DMS114 treated with DMSO at 0.1 percent for 48 hours (cell line): ENCODE results near the gene RAP2B.
"Not testable (repeated sequence)": the region's sequence is repeated elsewhere in the genome, so short reads cannot be mapped to it uniquely, and the experiment has no call there.

Experiments
- DNase-seq: peaks from one replicate; lab custom pipeline; 2025; ENCODE audit not compliant: unreplicated experiment; lab: John Stamatoyannopoulos, UW

RAP2B gene

GRCh38 chr3:153192327-153192726 lies 30.3 kb downstream of the RAP2B start:
- DNase-seq: no peak

DNA sequence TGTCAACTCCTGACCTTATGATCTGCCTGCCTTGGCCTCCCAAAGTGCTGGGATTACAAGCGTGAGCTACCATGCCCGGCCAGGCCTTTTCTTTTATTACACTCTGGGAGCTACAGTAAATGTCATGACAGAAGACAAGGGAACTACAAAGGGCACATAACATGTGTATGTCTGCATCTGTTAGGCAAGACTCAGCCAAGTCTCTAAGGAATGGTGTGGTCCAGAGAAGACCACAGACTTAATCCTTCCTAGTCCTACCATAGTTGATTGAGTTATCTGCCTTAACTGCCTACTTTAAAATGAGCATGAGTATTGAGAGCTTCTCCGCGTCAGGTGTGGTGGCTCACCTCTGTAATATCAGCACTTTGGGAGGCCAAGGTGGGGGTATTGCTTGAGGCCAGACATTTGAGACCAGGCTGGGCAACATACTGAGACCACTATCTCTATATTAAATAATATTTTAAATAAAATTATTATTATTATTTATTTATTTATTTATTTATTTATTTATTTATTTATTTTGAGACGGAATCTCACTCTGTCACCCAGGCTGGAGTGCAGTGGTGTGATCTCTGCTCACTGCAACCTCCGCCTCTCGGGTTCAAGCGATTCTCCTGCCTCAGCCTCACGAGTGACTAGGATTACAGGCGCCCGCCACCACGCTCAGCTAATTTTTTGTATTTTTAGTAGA lies 31.9 kb downstream of the RAP2B start:
- not testable (repeated sequence) for DNase-seq

DNA sequence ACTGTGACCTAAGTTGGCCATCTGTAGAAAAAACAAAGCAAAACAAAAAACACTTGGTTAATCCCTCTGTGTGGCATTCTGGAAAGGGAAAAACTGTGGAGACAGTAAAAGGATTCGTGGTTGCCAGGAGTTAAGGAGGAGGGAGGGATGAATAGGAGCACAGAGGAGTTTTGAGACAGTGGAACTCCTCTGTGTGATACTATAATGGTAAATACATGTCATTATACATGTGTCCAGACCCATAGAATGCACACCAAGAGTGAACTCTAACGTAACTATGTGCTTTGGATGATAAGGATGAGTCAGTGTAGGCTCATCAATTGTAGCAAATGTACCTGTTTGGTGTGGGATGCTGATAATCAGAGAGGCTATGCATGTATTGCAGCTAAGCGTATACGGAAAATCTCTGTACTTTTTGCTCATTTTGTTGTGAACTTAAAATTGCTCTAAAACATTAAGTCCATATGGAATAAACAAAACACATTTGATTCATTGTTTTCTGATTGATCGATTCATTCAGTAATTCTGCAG lies 33.4 kb downstream of the RAP2B start:
- no peak for DNase-seq

DNA sequence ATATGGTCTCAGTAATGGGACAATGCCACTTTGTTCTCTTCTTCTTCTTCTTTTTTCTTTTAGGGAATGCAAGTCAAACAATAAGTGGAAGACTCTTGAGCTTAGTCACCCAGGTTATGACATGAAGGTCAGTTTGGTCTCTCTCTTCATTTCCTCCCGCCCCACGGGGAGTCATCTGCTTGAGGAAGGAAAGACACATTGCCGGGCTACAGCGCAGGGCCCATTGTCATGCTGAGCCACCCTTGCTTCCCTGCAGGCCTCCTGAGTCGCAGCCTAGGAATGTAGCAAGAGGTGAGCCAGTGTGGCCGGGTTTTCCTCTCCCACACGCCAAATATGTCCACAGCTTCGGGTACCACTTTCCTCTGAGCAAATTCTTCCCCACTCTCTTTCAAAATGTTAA lies 47.6 kb downstream of the RAP2B start:
- DNase-seq: no peak

DNA sequence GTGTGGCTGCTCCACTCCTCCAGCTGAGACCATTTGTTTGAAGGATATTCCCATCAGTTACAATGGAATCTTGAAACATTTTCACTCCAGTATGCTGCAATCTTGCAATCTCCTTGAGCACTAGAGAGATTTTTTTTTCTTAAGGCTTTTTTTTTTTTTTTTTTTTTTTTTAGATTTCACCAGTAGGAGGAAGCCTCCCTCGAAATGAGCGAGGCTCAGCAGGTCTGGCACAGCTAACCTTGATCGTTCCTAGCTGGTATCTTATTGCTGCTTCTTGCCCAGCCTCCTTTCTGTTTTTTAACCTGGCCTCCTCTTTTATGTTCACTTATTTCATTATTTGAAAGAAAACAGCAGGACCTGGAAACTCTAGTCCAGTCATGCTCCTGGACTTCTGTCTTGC lies 48.1 kb downstream of the RAP2B start:
- DNase-seq: no peak

DNA sequence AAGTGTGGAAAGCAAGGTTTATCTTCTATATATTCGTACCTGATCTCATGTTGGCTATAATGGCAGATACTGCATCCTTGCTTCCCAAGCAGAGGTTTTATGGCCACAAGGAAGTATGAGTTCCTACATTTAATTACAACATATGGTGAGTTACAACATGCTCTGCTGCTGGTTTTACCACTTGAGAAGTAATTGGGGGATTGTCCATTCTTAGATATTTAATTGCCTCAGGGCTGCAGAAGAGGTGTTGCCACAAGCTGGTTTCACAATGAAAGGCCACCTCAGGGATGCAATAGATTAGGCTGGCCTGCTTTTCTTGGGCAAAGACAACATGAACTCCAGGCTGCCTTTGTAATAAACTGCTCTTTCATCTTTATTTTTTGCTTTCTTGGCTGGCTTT lies 48.6 kb downstream of the RAP2B start:
- no peak for DNase-seq

DNA sequence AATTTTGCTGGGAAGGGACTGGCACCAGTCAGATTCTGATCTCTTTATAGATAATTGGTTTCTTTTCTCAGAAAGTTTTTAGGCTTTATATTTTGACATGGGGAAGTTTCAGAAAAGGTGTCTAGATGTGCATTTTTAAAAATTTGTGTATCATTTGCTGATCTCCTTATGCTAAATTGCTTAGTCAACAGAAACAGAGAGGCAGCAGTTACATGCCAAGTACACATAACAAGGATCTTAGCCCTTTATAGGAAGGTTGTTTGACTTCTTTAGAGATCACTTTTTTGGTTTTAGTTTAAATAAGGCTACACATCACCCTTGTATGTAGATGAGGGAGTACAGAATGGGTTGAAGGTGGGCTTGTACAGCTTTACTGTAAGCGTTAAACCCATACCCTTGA lies 53.5 kb downstream of the RAP2B start:
- no peak for DNase-seq

GRCh38 chr3:153215966-153216365 lies 53.9 kb downstream of the RAP2B start:
- DNase-seq: no peak

DNA sequence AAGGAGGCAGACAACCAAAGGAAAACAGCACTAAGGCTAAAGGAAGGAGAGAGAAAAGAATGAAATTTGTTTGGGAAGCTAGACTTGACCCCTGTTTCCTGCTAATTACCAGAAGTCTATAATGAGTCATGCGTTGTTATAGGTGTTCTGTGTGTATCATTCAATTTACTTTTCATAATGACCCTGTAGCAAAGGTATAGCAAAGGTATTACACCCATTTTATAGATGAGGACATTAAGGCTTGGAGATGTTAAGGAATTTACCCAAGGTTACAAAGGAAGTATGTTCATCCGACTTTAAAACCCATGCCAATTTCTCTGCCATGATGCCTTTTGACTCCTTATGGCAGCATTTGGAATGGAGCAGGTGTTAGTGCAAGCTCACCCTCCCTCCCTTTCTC lies 54.9 kb downstream of the RAP2B start:
- DNase-seq: no peak

GRCh38 chr3:153219146-153219545 lies 57.1 kb downstream of the RAP2B start:
- no peak for DNase-seq
